ENCODE data around the gene NEO1.
"Not testable (repeated sequence)": the region's sequence is repeated elsewhere in the genome, so short reads cannot be mapped to it uniquely, and the experiment has no call there.

Gene NEO1

GRCh38 chr15:73284090-73284716 lies 231.9 kb downstream of the NEO1 start:
- H3K36me3 ChIP-seq (ENCODE audit: insufficient read depth, low read length): no peaks in the 10 kb centered on the region
- TF ChIP-seq EZH2 (IDR thresholded peaks at IDR 0.05) (no peak), FOXP2 (optimal IDR thresholded peaks at IDR 0.05; ENCODE audit: control extremely low read depth, extremely low read length, insufficient read depth) (no peak), POLR2AphosphoS5 (IDR thresholded peaks at IDR 0.05; ENCODE audit: borderline replicate concordance, low read depth, low read length) (no peak)
- no peak overlapping the region for H3K9ac ChIP-seq (ENCODE audit: insufficient read length)
- peak; percentile 64 for DNase-seq (ENCODE audit: low read depth, low spot score)
- H3K4me3 ChIP-seq: peak overlapping the region; percentile 51; the same call in 1 of the 2 replicates
- H3K9me3 ChIP-seq (ENCODE audit: low read depth, low read length): no peaks in the 10 kb centered on the region
- H3K27ac ChIP-seq: peak overlapping the region; percentile 66

GRCh38 chr15:73286311-73286710 lies 234.0 kb downstream of the NEO1 start:
- TF ChIP-seq FOXP2 (optimal IDR thresholded peaks at IDR 0.05; ENCODE audit: control extremely low read depth, extremely low read length, insufficient read depth): no peak
- no peak for TF ChIP-seq POLR2AphosphoS5 (IDR thresholded peaks at IDR 0.05; ENCODE audit: borderline replicate concordance, low read depth, low read length)
- no peak for TF ChIP-seq EZH2 (IDR thresholded peaks at IDR 0.05)
- Histone ChIP-seq H3K9me3 (ENCODE audit: low read depth, low read length) (no peaks in the 10 kb centered on the region), H3K27ac (no peak overlapping the region), H3K36me3 (ENCODE audit: insufficient read depth, low read length) (no peaks in the 10 kb centered on the region), H3K9ac (ENCODE audit: insufficient read length) (no peak overlapping the region), H3K4me3 (no peak overlapping the region)
- no peak for DNase-seq (ENCODE audit: low read depth, low spot score)

GRCh38 chr15:73287019-73287418 lies 234.8 kb downstream of the NEO1 start:
- no peak for TF ChIP-seq FOXP2 (optimal IDR thresholded peaks at IDR 0.05; ENCODE audit: control extremely low read depth, extremely low read length, insufficient read depth)
- no peak for TF ChIP-seq EZH2 (IDR thresholded peaks at IDR 0.05)
- no peak for TF ChIP-seq POLR2AphosphoS5 (IDR thresholded peaks at IDR 0.05; ENCODE audit: borderline replicate concordance, low read depth, low read length)
- Histone ChIP-seq H3K9me3 (ENCODE audit: low read depth, low read length) (no peaks in the 10 kb centered on the region), H3K4me3 (no peak overlapping the region), H3K9ac (ENCODE audit: insufficient read length) (no peak overlapping the region), H3K27ac (no peak overlapping the region), H3K36me3 (ENCODE audit: insufficient read depth, low read length) (no peaks in the 10 kb centered on the region)
- no peak for DNase-seq (ENCODE audit: low read depth, low spot score)

GRCh38 chr15:73291441-73291840 lies 239.2 kb downstream of the NEO1 start:
- TF ChIP-seq EZH2 (IDR thresholded peaks at IDR 0.05): no peak
- no peak for TF ChIP-seq POLR2AphosphoS5 (IDR thresholded peaks at IDR 0.05; ENCODE audit: borderline replicate concordance, low read depth, low read length)
- TF ChIP-seq FOXP2 (optimal IDR thresholded peaks at IDR 0.05; ENCODE audit: control extremely low read depth, extremely low read length, insufficient read depth): no peak
- Histone ChIP-seq H3K9ac (ENCODE audit: insufficient read length) (no peak overlapping the region), H3K27ac (no peak overlapping the region), H3K4me3 (no peak overlapping the region), H3K9me3 (ENCODE audit: low read depth, low read length) (no peaks in the 10 kb centered on the region), H3K36me3 (ENCODE audit: insufficient read depth, low read length) (no peaks in the 10 kb centered on the region)
- no peak for DNase-seq (ENCODE audit: low read depth, low spot score)

GRCh38 chr15:73293773-73294172 lies 241.5 kb downstream of the NEO1 start:
- no peak overlapping the region for H3K9ac ChIP-seq (ENCODE audit: insufficient read length)
- H3K36me3 ChIP-seq (ENCODE audit: insufficient read depth, low read length): no peaks in the 10 kb centered on the region
- DNase-seq (ENCODE audit: low read depth, low spot score): no peak
- H3K4me3 ChIP-seq: no peak overlapping the region
- H3K27ac ChIP-seq: no peak overlapping the region
- no peaks in the 10 kb centered on the region for H3K9me3 ChIP-seq (ENCODE audit: low read depth, low read length)
- no peak for TF ChIP-seq EZH2 (IDR thresholded peaks at IDR 0.05)

- Histone ChIP-seq H3K27ac (peak overlapping the region; percentile 28; the same call in 1 of the 2 replicates), H3K9ac (ENCODE audit: insufficient read length) (peak overlapping the region; percentile 8), H3K4me3 (no peak overlapping the region), H3K9me3 (ENCODE audit: low read depth, low read length) (no peaks in the 10 kb centered on the region), H3K36me3 (ENCODE audit: insufficient read depth, low read length) (no peaks in the 10 kb centered on the region)
- DNase-seq (ENCODE audit: low read depth, low spot score): no peak
- TF ChIP-seq POLR2AphosphoS5 (IDR thresholded peaks at IDR 0.05; ENCODE audit: borderline replicate concordance, low read depth, low read length) (no peak), EZH2 (IDR thresholded peaks at IDR 0.05) (no peak), FOXP2 (optimal IDR thresholded peaks at IDR 0.05; ENCODE audit: control extremely low read depth, extremely low read length, insufficient read depth) (no peak)
These were observed 243.5 kb downstream of the NEO1 start for GRCh38 chr15:73295630-73296286.

- DNase-seq (ENCODE audit: low read depth, low spot score): no peak
- H3K27ac ChIP-seq: peak overlapping the region; percentile 55; the same call in 1 of the 2 replicates
- H3K9me3 ChIP-seq (ENCODE audit: low read depth, low read length): no peaks in the 10 kb centered on the region
- TF ChIP-seq FOXP2 (optimal IDR thresholded peaks at IDR 0.05; ENCODE audit: control extremely low read depth, extremely low read length, insufficient read depth): no peak
- TF ChIP-seq EZH2 (IDR thresholded peaks at IDR 0.05): no peak
- no peak for TF ChIP-seq POLR2AphosphoS5 (IDR thresholded peaks at IDR 0.05; ENCODE audit: borderline replicate concordance, low read depth, low read length)
- H3K4me3 ChIP-seq: no peak overlapping the region; the same call in 1 of the 2 replicates
- H3K9ac ChIP-seq (ENCODE audit: insufficient read length): peak overlapping the region; percentile 49
- H3K36me3 ChIP-seq (ENCODE audit: insufficient read depth, low read length): no peaks in the 10 kb centered on the region
These were observed 244.5 kb downstream of the NEO1 start for GRCh38 chr15:73296609-73297353.

GRCh38 chr15:73298522-73299245 lies 246.4 kb downstream of the NEO1 start:
- Histone ChIP-seq H3K4me3 (no peak overlapping the region), H3K9me3 (ENCODE audit: low read depth, low read length) (no peaks in the 10 kb centered on the region), H3K9ac (ENCODE audit: insufficient read length) (no peak overlapping the region), H3K27ac (no peak overlapping the region), H3K36me3 (ENCODE audit: insufficient read depth, low read length) (no peaks in the 10 kb centered on the region)
- TF ChIP-seq EZH2 (IDR thresholded peaks at IDR 0.05): no peak
- TF ChIP-seq FOXP2 (optimal IDR thresholded peaks at IDR 0.05; ENCODE audit: control extremely low read depth, extremely low read length, insufficient read depth): no peak
- no peak for TF ChIP-seq POLR2AphosphoS5 (IDR thresholded peaks at IDR 0.05; ENCODE audit: borderline replicate concordance, low read depth, low read length)
- DNase-seq (ENCODE audit: low read depth, low spot score): no peak

GRCh38 chr15:73300286-73300685 lies 248.0 kb downstream of the NEO1 start:
- H3K4me3 ChIP-seq; H3K36me3 ChIP-seq (ENCODE audit: insufficient read depth, low read length); H3K27ac ChIP-seq; DNase-seq (ENCODE audit: low read depth, low spot score); H3K9ac ChIP-seq (ENCODE audit: insufficient read length); H3K9me3 ChIP-seq (ENCODE audit: low read depth, low read length): not testable (repeated sequence)

All from SK-N-MC (cell line).